T-helper 2 cell treated with Interferon-gamma antibody and Interleukin-4, amounts not matched to agents 100 ng/mL and 5 ng/mL, for 36 hours (primary cell): ENCODE data around the gene NUP205. TPM values are rescaled to one million over a fixed set of nuclear protein-coding genes. Genes with fewer than 3 reads are reported as not detected.
"Not testable (repeated sequence)": the region's sequence is repeated elsewhere in the genome, so short reads cannot be mapped to it uniquely, and the experiment has no call there.

Source experiments
- intact Hi-C: fragments of 100-400 bp; cut with micrococcal nuclease; formaldehyde crosslinking; loops from one replicate; pipeline ENCODE4 v1.15.1; 2023
- total RNA-seq: library from RNA; stranded (reverse); gene quantifications from 2 replicates; pipeline ENCODE4 v1.2.3, GENCODE V29; 2022

Gene NUP205
- total RNA-seq, 1 donor from 2014 or later = 103 TPM

DNA sequence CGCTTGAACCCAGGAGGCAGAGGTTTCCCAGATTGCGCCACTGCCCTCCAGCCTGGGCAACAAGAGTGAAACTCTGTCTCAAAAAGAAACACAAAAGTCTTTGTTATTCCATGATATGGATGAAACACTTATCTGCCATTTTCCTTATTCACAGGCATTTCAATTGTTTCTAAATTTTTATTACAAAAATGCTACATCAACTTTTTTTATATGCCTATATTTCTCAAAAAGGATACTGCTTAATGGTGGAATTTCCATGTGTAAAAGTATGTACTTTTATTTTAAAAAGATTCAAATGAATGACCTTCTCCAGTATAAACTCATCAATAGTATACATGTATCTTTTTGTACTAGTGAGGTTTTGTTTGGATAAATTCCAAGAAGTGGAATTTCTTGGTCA lies 62.7 kb downstream of the NUP205 start:
- intact Hi-C loops = loop anchor here (5.0 kb wide), 1 partner anchor 43 kb away; no protein-coding TSS in a partner anchor

DNA sequence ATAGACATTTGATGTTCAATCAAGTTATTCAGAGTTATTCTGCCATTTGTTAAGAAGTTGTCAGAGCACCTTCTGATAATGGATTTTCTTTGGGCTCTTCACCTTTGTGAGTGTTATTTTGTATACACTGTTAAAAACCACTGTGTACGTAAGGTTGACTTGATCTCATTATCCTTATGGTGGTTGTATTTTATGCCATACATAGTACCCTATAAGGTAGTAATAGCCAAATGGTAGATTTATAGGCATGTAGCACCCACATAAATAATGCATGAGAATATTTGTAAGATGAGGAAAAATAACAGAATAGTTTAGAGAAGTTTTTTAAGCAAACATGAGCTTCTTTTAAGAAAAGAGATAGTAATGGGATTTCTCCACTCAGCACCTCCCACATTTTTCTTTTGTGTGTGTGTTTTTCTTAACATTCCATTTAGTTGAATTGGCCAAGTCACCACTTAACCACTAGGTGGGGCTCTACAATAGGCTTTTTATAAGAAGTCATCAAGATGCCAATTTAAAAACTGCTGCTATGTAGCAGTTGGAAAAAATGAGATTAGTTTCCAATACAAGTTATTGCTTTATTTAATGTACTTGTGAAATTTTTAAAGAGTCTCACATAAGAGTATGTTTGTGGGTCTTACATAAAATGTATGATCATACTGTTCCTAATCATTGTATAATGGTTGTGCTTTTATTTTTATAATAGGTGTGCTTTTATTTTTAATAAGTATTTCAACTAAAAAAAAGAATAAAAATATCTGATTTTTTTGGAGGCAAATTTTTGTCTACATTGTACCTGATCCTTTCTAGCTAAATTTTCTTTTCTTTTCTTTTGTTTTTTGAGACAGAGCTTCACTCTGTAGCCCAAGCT lies 63.5 kb downstream of the NUP205 start:
- intact Hi-C loops = loop anchor here (5.0 kb wide), 1 partner anchor 44 kb away; no protein-coding TSS in a partner anchor

DNA sequence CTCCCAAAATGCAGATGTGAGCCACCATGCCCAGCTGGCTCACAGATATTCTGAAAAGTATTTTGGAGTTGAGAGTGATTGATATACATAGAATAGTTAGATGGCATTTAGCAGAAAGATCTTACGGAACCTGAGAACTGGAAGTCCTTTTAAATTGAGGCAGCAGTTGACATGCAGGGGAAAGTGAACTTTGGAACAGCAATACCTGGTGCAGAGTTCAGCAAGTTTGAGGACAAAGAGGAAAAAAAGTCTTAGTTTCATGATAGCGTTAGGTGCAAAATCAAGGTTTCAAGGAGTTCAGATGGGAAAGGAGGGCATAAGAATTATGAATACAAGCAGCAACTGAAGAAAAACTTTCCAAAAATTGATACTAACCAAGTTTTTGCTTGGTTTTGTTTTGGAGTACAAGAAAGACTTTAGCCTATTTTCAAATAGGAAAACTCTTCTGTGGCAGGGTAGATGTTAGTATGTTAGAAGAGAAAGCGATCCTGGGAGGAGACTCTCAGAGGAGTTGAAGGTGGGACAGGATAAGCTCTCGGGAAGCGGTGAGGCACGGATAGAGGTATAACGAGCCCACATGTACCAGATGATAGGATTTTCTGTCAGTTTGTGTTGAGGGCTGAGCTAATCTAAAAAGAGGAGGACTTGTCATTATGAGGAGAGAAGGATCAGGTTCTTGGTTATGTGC lies 76.6 kb downstream of the NUP205 start:
- intact Hi-C loops = no loop called here

DNA sequence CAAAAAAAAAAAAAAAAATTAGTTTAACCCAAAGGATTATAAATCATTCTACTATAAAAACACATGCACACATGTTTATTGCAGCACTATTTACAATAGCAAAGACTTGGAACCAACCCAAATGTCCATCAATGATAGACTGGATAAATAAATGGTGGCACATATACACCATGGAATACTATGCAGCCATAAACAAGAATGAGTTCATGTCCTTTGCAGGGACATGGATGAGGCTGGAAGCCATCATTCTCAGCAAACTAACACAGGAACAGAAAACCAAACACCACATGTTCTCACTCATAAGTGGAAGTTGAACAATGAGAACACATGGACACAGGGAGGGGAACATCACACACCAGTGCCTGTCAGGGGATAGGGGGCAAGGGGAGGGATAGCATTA lies 82.0 kb downstream of the NUP205 start:
- intact Hi-C loops = not testable (repeated sequence)

DNA sequence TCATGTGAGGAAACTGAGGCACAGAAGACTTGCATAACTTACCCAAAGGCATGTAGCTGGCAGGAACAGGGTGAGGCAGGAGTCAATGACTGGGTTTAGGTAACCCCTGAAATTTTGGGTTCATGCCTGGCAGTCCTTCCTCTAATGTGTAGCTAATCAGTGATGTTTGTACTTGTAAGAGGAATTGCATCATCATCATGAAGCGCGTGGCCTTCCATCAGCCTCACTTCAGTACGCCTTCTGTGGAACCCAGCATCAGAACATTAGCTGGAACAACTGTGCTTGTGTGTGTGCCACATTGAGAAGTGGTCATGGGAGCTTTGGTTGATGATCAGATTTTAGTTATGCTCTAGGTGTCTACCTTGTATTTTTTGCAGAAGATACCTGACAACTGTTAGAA lies 86.4 kb downstream of the NUP205 start:
- intact Hi-C loops = no loop called here

DNA sequence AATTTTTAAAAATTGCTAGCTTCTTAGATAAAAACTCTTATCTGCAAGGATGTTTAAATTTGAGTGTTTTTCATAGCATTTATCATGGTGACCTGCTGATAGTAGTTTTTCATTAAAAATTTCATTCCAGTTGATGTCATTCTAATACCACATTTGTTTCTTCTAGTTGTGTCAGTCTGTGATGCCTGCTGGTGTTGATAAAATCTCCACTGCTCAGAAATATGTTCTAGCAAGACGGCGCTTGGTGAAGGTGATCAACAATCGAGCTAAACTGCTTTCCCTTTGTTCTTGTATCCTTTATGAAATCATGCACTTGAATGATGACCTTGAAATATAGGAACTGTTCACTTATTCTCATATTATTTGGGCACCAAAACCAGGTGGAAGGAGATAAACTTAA lies 87.0 kb downstream of the NUP205 start:
- intact Hi-C loops = loop anchor here (1.0 kb wide), 3 partner anchors 134 to 370 kb away; partner anchors contain the start of gene CNOT4

DNA sequence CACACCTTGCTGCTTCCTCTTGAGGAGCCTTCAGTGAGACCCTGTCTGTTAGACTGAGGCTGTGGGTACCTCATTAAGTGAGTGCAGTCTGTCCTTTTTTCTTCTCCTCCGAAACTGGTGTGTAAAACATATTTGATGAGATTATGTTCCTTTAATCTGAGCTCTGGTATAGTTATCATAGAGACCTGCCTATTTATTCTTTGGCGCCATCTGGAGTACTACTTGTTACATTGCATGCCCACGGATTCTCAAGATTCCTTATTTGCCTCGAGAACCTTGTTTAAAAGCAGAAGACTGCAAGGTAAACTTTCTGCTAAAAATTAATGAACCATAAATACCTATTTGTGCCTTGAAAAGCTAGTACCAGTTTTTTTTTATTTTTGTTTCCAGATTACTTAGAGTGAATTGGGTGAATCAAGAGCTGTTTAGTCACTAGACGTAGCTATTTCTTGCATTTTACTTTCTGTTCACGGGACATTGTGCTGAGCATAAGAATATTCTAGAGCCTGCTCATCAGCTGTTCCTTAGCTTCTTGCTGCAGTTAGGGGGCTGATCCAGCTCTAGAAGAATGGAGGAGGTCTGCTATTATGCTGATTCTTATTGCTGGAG lies 87.7 kb downstream of the NUP205 start:
- intact Hi-C loops = loop anchor here (1.0 kb wide), 3 partner anchors 135 to 371 kb away; partner anchors contain the start of gene CNOT4

DNA sequence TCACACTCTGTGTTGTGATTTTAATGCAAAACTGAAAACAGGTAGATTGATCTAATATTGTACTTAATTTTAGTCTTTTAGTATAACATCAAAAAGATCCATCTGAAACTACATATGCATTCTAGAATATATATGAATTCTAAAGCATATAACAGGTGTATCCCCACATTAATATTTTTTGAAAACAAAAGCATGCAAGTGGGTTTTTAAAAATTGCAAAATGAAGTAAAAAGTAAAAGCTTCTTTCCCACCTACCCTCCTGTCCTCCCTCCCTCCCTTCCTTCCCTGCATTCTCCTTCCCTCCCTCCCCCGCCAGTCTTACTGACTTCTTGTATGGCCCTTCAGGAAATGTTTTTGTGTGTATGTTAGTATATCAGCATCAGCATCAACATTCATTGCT lies 90.0 kb downstream of the NUP205 start:
- intact Hi-C loops = no loop called here

DNA sequence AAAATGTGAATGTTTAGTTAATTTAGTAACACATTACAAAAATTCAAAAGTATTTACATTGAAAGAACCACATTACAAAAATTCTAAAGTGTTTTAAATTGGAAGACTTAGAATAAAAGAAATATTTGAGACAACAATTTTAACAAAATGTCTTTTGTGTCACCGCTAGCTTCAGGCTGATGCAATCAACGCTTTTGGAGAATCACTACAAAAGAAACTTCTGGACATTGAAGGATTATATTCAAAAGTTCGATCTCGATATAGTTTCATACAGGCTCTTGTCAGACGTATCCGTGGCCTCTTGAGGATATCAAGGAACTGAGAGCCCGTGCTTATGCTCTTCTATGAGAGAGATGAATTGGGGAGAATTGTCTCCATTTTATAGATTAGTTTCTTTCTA lies 90.5 kb downstream of the NUP205 start:
- intact Hi-C loops = no loop called here

DNA sequence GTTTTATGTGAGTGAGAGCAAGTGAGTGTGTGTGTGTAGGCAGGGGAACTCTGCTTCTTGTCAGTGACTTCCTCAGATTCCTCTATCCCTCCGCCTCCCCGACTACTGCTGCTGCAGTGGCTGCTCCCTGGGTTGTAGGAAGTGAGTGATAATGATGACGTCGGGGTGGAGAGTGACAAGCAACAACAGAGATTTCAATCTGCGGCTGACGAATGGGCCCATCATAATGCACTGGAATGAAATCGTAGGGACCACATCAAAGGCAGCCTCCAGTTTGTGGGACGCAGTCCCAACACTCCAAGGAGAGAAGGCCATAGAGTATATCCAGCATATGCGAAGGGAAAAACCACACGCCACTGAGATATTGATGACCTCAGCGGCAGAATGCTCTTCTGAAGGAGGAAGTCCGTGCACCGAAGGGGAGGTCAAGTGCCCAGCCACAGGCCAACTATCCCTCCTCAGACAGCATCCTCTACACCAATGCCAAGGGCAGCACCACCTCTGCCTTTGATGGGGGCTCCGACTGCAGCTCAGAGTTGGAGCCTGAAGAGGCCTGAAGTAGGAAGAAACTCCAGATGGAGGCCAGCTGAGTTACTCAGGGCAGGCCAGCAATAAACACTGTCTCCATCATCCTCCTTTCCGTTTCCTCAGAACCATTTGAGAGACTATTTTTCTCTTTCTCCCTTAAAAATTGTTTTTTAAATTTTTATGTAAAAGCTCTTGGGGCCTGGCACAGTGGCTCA lies 93.3 kb downstream of the NUP205 start:
- intact Hi-C loops = no loop called here

DNA sequence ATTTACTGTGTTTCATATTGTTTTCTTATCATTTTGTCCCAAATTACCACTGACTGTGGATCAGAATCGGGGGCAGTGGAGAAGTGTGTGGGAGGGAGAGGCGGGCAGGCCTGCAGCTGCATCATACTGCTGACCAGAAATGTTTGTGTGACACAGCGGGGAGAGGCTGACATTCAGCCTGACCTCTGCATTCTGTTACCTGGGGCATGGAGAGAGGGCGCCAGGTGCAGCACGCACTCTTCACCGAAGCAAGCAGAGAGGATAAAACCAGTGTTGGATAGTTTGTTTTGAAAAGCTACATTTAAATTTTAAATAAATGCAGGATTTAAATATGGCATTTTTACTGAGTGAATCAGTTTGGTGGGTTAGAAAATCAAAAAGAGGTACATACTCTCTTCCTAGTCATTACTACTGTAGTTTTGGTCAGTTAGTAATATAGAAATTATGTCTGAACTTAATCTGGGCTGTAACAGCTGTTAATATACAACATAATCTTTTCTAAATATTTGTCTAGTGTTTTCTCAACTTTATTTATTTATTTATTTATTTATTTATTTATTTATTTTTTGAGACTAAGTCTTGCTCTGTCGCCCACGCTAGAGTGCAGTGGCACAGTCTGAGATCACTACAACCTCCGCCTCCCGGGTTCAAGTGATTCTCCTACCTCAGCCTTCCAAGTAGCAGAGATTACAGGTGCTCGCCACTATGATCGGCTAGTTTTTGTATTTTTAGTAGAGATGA lies 95.8 kb downstream of the NUP205 start:
- intact Hi-C loops = no loop called here

DNA sequence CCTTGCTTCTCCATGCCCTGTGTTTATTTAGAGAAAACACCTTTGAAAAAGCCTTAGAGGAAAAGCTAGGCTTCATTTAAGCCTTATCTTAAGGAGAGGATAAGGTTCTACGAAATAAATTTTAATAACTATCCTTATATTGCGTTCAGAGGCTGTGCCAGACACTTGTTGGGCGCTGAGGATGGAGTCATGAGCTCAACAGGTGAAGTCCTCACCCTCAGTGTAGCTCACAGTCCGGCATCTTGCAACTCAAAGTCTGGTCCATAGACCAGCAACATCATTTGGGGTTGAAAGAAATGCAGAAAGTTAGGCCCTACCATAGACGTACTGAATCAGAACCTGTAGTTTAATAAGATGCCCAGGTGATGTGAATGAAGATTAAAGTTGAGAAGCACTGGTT lies 100.8 kb downstream of the NUP205 start:
- intact Hi-C loops = no loop called here

DNA sequence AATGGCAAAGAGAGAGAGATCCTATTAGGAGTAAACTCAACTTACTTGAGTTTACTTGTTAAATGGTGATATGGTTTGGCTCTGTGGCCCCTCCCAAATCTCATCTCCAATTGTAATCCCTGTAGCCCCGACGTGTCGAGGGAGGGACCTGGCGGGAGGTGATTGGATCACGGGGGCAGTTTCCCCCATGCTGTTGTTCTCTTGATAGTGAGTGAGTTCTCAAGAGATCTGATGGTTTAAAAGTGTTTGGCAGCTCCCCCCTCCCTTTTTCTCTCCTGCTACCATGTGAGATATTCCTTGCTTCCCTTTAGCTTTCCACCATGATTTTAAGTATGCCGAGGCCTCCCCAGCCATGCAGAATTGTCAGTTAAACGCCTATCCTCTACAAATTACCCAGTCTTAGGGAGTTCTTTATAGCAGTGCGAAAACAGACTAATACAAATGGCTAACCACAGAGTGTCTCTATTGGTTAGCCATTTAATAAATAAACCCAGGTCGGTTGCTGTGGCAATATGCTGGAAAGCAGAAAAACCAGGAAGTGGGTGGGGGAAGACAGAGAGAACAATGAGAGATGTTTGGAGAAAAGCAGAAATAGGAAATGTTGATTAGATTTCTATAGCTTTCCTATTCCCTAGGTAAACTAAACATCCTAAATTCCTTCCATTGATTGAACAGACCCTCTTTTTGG lies 101.6 kb downstream of the NUP205 start:
- intact Hi-C loops = no loop called here

DNA sequence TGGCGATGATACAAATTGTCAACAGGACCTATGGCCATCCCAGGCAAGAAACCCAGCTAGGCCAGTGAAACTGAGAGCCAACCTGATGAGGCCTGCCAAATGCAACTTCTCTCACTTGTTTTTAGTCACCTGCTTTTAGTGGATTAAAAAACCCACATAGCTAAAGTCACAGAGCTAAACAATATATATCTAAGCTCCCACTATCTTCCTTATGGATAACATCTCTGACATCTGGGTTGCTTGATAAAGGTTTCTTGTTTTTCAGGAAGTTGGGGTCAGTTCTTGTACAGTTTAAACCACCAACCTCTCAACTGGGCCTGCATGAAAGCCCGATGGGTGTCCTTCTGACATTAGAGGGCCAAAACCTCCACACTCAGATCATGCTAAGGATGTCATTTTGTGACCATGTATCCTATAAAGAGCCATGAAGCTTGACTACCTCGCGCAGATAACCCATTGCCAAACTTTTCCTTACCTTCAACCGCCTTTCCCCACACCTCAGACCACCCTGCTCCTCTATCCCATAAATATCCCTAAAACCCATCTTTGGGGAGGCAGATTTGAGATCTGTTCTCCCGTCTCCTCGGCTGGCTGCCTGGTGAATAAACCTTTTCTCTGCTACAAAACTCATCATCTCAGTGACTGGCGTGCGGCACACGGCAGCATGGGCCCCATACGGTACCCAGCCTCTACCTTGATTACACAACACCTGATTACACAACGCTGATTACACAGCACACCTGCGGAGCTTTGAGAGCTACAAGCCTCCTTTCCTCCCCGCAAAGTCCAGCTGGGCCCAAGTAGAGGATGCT lies 103.8 kb downstream of the NUP205 start:
- intact Hi-C loops = loop anchor here (1.0 to 5.0 kb wide), 6 partner anchors 103 to 1344 kb away; partner anchors contain the start of genes BPGM, CNOT4, MTPN and SLC35B4

DNA sequence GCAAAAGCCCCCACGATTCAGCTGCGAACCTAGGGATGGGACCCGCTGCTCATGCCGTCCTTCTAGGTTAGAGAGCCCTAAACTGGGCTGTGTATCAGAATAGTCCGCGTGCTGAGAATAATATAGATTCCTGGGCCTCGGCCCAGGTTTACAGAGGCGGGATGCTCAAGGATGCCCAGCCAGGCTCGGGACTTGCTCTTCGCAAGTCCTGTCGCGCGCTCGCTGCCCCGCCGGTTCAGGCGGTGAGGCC lies 104.3 kb downstream of the NUP205 start:
- intact Hi-C loops = loop anchor here (1.0 to 5.0 kb wide), 6 partner anchors 104 to 1345 kb away; partner anchors contain the start of genes BPGM, CNOT4, MTPN and SLC35B4

DNA sequence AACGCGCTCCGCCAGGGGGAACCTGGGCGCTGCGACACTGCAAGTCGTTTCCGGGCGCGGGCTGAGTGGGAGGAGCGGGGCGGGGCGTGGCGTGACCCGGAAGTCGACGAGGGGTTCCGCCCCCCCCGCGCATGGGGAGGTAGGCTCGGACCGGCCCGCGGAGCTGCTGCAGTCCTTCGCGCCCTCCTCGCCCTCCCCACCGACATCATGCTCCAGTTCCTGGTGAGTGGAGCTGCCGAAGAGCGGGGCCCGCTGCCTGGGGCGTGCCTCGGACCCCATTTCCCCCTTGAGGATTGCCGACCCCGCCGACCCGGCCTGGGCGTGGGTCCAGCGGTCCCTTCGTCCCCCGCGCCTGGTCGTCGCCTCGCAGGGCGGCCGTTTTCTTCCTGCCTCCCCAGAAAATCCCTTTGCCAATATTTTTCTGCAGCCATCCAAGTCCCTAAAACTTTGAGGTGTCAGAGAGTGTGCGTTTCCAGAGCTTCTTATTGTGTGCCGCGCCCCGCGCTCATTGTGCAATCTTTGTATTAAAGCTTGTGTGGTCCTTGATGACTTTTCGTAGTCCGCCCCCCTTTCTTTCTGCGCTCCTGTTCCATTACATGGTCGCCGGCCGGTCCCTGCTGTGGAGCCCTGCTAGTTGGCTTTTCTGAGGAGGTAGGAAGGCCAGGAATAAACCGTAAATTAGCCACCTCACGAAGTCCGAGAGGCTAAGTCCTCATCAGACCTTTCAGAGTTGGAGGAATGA lies 104.8 kb downstream of the NUP205 start, which contains the start of gene STMP1:
Gene STMP1 (plus strand): TSS at position 142 of the 742 bp plus-strand sequence.
- intact Hi-C loops = loop anchor here (1.0 to 5.0 kb wide), 6 partner anchors 104 to 1345 kb away; partner anchors contain the start of genes BPGM, CNOT4, MTPN and SLC35B4

DNA sequence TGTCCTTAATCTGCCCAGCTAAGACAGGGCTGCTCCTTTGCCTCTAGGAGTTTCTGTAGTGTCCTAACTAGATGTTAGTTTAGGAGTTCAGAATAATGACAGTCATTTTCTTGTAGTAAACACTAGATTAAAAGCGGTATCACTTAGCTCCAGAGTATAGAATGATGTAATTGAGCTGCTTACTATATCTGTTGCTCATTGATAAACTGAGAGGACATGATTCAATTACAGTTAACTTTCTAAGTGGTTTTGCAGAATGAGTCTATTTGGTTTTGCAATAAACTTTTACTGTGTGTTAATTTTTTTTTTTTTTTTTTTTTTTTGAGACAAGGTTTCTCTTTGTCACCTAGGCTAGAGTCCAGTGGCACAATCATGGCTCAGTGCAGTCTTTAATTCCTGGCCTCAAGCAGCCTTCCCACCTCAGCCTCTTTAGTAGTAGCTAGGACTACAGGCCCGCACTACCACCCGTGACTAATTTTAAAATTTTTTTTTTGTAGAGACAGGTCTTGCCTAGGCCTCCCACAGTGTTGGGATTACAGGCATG lies 106.4 kb downstream of the NUP205 start:
- intact Hi-C loops = loop anchor here (5.0 kb wide), 1 partner anchor 1347 kb away; the partner anchor contains the start of gene SLC35B4

DNA sequence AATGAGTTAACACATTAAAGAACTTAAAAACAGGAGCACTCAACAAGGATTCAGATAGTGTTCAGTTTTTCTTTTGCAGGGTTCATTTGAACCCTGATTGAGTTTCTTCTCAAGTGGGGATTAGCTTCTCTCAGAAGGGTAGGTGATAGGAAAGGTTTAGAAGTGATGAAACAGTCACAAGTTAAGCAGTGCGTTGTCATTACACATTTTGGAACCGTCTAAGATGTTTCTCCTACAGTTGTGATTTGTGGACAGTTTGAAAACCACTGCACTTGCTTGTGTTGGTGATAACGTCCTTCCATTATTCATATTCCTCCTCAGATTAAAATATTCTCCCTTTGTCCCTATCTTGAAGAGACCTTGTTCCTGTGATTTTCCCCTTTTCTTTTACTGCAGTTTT lies 107.3 kb downstream of the NUP205 start:
- intact Hi-C loops = no loop called here
